H1 (cell line): Measurements from ENCODE around the gene ARL3. TPM values are rescaled to one million over a fixed set of nuclear protein-coding genes. Genes with fewer than 3 reads are reported as not detected.
A peak's percentile ranks its signal among the peaks of the same experiment; 100 is the strongest.

Experiments used
- CTCF ChIA-PET: fragments of 300-600 bp; sonication (Branson Sonifier 250); formaldehyde crosslinking; loops from one replicate; lab custom pipeline; 2021; ENCODE audit not compliant: partially characterized antibody; lab: Charles Lee
- POLR2A ChIA-PET: fragments of 300-600 bp; sonication (Branson Sonifier 250); formaldehyde crosslinking; loops from one replicate; lab custom pipeline; 2021; ENCODE audit warnings: inconsistent platforms; ENCODE audit not compliant: partially characterized antibody; lab: Charles Lee
- DNase-seq, 2 experiments: peaks; one replicate each; pipeline versions ENCODE4 v3.0.0 to v3.0.0-alpha.2; 2010 to 2022; ENCODE audit warnings: low spot score in 2 of 2, low read depth in 1 of 2, mixed read lengths in 1 of 2
- FAIRE-seq: peaks from 2 replicates; lab custom pipeline; 2011; peaks lifted over from hg19 to GRCh38; lab: Jason Lieb, UNC
- H2AFZ ChIP-seq: 2 replicates; pipeline ENCODE4 v1.8.1; 2012; ENCODE audit warnings: low read length, inconsistent platforms
- H2AK5ac ChIP-seq: 2 replicates; pipeline ENCODE4 v1.6.1; 2013; ENCODE audit warnings: low read depth, low read length
- H2BK120ac ChIP-seq: replicated peaks from 2 replicates; pipeline ENCODE3; 2013; ENCODE audit warnings: low read depth, low read length, inconsistent platforms
- H2BK12ac ChIP-seq: 2 replicates; pipeline ENCODE4 v1.6.1; 2013; ENCODE audit warnings: low read depth, low read length
- H2BK15ac ChIP-seq: 2 replicates; pipeline ENCODE4 v1.6.1; 2013; ENCODE audit warnings: low read length
- H2BK20ac ChIP-seq: 2 replicates; pipeline ENCODE4 v1.6.1; 2013; ENCODE audit warnings: low read length
- H2BK5ac ChIP-seq: 2 replicates; pipeline ENCODE4 v1.6.1; 2013; ENCODE audit warnings: low read depth, low read length
- H3K14ac ChIP-seq: 2 replicates; pipeline ENCODE4 v1.6.1; 2013; ENCODE audit warnings: inconsistent platforms; ENCODE audit not compliant: insufficient read length
- H3K18ac ChIP-seq: 2 replicates; pipeline ENCODE4 v1.6.1; 2013; ENCODE audit warnings: low read length; ENCODE audit errors: extremely low read depth
- H3K23ac ChIP-seq: 2 replicates; pipeline ENCODE4 v1.6.1; 2013; ENCODE audit warnings: inconsistent platforms; ENCODE audit not compliant: insufficient read length
- H3K23me2 ChIP-seq: 2 replicates; pipeline ENCODE4 v1.6.1; 2013; ENCODE audit warnings: low read depth, low read length
- H3K27ac ChIP-seq: 2 replicates; pipeline ENCODE4 v1.6.1; 2011; ENCODE audit warnings: low read depth, low read length, inconsistent platforms
- H3K27me3 ChIP-seq, 4 experiments: replicated peaks in 1 of 4; 1 replicate in 1 of 4; 2 replicates in 3 of 4; pipeline versions ENCODE4 v1.6.1 to v1.8.1; 2011 to 2013; ENCODE audit warnings: low read length in 3 of 4, mild to moderate bottlenecking in 3 of 4, inconsistent platforms in 2 of 4, mixed read lengths in 2 of 4, moderate library complexity in 1 of 4; ENCODE audit not compliant: control insufficient read depth in 3 of 4, insufficient read depth in 3 of 4; ENCODE audit errors: extremely low read depth in 1 of 4
- H3K36me3 ChIP-seq, 4 experiments: 2 replicates each; pipeline versions ENCODE4 v1.6.1 to v1.8.1; 2011 to 2013; ENCODE audit warnings: mild to moderate bottlenecking in 4 of 4, low read length in 3 of 4, moderate library complexity in 2 of 4, control low read depth in 1 of 4, inconsistent platforms in 1 of 4; ENCODE audit not compliant: insufficient read depth in 4 of 4, control insufficient read depth in 2 of 4
- H3K4ac ChIP-seq: replicated peaks from 2 replicates; pipeline ENCODE3; 2013; ENCODE audit warnings: low read length, low read depth, mixed read lengths, inconsistent platforms; ENCODE audit not compliant: insufficient read length
- H3K4me1 ChIP-seq, 4 experiments: replicated peaks in 1 of 4; 1 replicate in 1 of 4; 2 replicates in 3 of 4; pipeline versions ENCODE4 v1.6.1 to v1.8.1; 2011 to 2013; ENCODE audit warnings: low read length in 3 of 4, inconsistent platforms in 2 of 4, mixed read lengths in 1 of 4; ENCODE audit not compliant: insufficient read depth in 4 of 4, control insufficient read depth in 3 of 4
- H3K4me2 ChIP-seq, 2 experiments: 2 replicates each; pipeline versions ENCODE4 v1.6.1 to v1.8.1; 2011 to 2013; ENCODE audit warnings: low read depth in 2 of 2, low read length in 2 of 2, control low read depth in 1 of 2, inconsistent platforms in 1 of 2, mild to moderate bottlenecking in 1 of 2; ENCODE audit not compliant: insufficient read depth in 1 of 2
- H3K4me3 ChIP-seq, 4 experiments: fragments of 200-600, 300-600 bp in 1 of 4; sonication (generic), shearing (Covaris generic), sonication (Bioruptor Twin) in 1 of 4; 2 replicates each; pipeline versions ENCODE4 v1.5.1 to v1.8.1; 2011 to 2016; ENCODE audit warnings: low read length in 4 of 4, low read depth in 3 of 4, control low read depth in 2 of 4, inconsistent platforms in 2 of 4, mild to moderate bottlenecking in 2 of 4, mixed read lengths in 1 of 4, moderate library complexity in 1 of 4; ENCODE audit not compliant: insufficient read depth in 2 of 4; ENCODE audit errors: extremely low read depth in 1 of 4
- H3K56ac ChIP-seq: replicated peaks from 2 replicates; pipeline ENCODE3; 2013; ENCODE audit warnings: low read depth, mild to moderate bottlenecking, mixed read lengths, low read length, inconsistent platforms; ENCODE audit not compliant: insufficient read length
- H3K79me1 ChIP-seq: 2 replicates; pipeline ENCODE4 v1.6.1; 2013; ENCODE audit warnings: low read depth, low read length, control low read depth
- H3K79me2 ChIP-seq, 2 experiments: 2 replicates each; pipeline versions ENCODE4 v1.6.1 to v1.8.1; 2012 to 2013; ENCODE audit warnings: low read length in 2 of 2, mild to moderate bottlenecking in 2 of 2, inconsistent platforms in 1 of 2; ENCODE audit not compliant: insufficient read depth in 2 of 2, control insufficient read depth in 1 of 2
- H3K9ac ChIP-seq, 4 experiments: replicated peaks in 1 of 4; 1 replicate in 1 of 4; 2 replicates in 3 of 4; pipeline versions ENCODE4 v1.6.1 to v1.8.1; 2011 to 2013; ENCODE audit warnings: low read depth in 3 of 4, low read length in 3 of 4, control low read depth in 2 of 4, mild to moderate bottlenecking in 2 of 4, moderate library complexity in 2 of 4, inconsistent platforms in 1 of 4; ENCODE audit errors: extremely low read depth in 1 of 4
- H3K9me3 ChIP-seq, 2 experiments: 2 replicates each; pipeline versions ENCODE4 v1.6.1 to v1.8.1; 2012 to 2013; ENCODE audit warnings: mild to moderate bottlenecking in 2 of 2, moderate library complexity in 2 of 2, control low read depth in 1 of 2, inconsistent platforms in 1 of 2, low read depth in 1 of 2, low read length in 1 of 2, mixed read lengths in 1 of 2; ENCODE audit not compliant: insufficient read depth in 2 of 2
- H4K20me1 ChIP-seq, 2 experiments: replicated peaks in 1 of 2; 2 replicates each; pipeline versions ENCODE3 to v1.8.1; 2011 to 2013; ENCODE audit warnings: inconsistent platforms in 2 of 2, low read length in 2 of 2, mild to moderate bottlenecking in 1 of 2; ENCODE audit not compliant: insufficient read depth in 2 of 2, control insufficient read depth in 1 of 2
- H4K5ac ChIP-seq: 2 replicates; pipeline ENCODE4 v1.6.1; 2013; ENCODE audit warnings: low read length, low read depth, mixed read lengths, inconsistent platforms; ENCODE audit not compliant: insufficient read length
- H4K8ac ChIP-seq: 2 replicates; pipeline ENCODE4 v1.8.0; 2013; ENCODE audit warnings: mild to moderate bottlenecking, moderate library complexity, low read length, inconsistent platforms; ENCODE audit not compliant: insufficient read depth; ENCODE audit errors: extremely low read depth
- H4K91ac ChIP-seq: replicated peaks from 2 replicates; pipeline ENCODE3; 2013; ENCODE audit warnings: low read length, mixed read lengths, inconsistent platforms; ENCODE audit not compliant: insufficient read length
- CHD2 ChIP-seq: IDR thresholded peaks from 2 replicates; pipeline ENCODE4 v1.6.1; 2012; ENCODE audit warnings: low read length, improper control_type of control experiment
- RFX5 ChIP-seq: IDR thresholded peaks from 2 replicates; pipeline ENCODE4 v1.6.1; 2011; ENCODE audit warnings: low read depth, low read length, improper control_type of control experiment, borderline replicate concordance
- WGBS, 2 experiments: shearing (Covaris generic) in 1 of 2; methylation state at CpG; one replicate each; pipeline versions ENCODE4 v1.1.6 to v1.1.7; 2013 to 2015; ENCODE audit warnings: low lambda C conversion rate in 2 of 2, mixed read lengths in 2 of 2, inconsistent platforms in 1 of 2, low coverage in 1 of 2, missing lambda C conversion rate in 1 of 2; ENCODE audit not compliant: insufficient replicate concordance in 2 of 2, insufficient coverage in 1 of 2, insufficient read length in 1 of 2; ENCODE audit errors: extremely low coverage in 1 of 2, missing lambda C conversion rate in 1 of 2; 5-methylcytosine and 5-hydroxymethylcytosine counted together
- polyA plus RNA-seq, 7 experiments: library from polyadenylated mRNA; depleted of rRNA in 3 of 7; stranded (reverse) in 5 of 7; unstranded in 2 of 7; fragments of >200 nt in 5 of 7; fragments of 200-250 nt in 2 of 7; gene quantifications; 1 replicate in 5 of 7; 2 replicates in 1 of 7; 4 replicates in 1 of 7; pipeline versions ENCODE4 v1.2.1 to v1.2.3, GENCODE V29; 2011 to 2013; ENCODE audit warnings: missing spikeins in 2 of 7, mixed read lengths in 2 of 7
- total RNA-seq: library from RNA; stranded (reverse); fragmentation: NEBNext Ultra II Directional; extraction: Animal tissue kit (Norgen Biotek cat#: 25700); gene quantifications from 2 replicates; pipeline ENCODE4 v1.2.1, GENCODE V29; 2021

ARL3 gene
- total and polyA plus RNA-seq, 2 of the 8 experiments (the other 6 are each of a cell fraction or from before 2014, with no cell fraction given) = 8.8 to 16.2 TPM

- H3K9ac ChIP-seq = peak overlapping the region in 1 of 4 experiments; percentile 13; a peak in 1 of 7 replicates
- FAIRE-seq (no peak), DNase-seq (no peak)
- 56% methylated on average over 19 of the region's 19 CpGs; no CpG with 5 or more reads in 1 of the 2 experiments for WGBS, 2 experiments
- H4K5ac ChIP-seq = no peak overlapping the region
- H3K9me3 ChIP-seq = no peaks in the 10 kb centered on the region
- no peak overlapping the region for H3K14ac ChIP-seq
- H3K4me1 ChIP-seq = peaks cover 35 to 61% (median 38%) of the 10 kb centered on the region in 4 experiments
- no peak overlapping the region for H4K8ac ChIP-seq
- H4K91ac ChIP-seq = no peak overlapping the region
- no peak overlapping the region for H3K56ac ChIP-seq
- H3K36me3 ChIP-seq = no peaks in the 10 kb centered on the region
- ChIA-PET CTCF (interaction anchor here (0.6 to 13.0 kb wide), 8 partner anchors 10 to 250 kb away, joined by 3 to 102 read pairs (median 14); partner anchors contain the start of genes ARL3, SFXN2 and TRIM8), POLR2A (interaction anchor here (0.7 to 4.2 kb wide), 7 partner anchors 8 to 69 kb away, joined by 3 to 22 read pairs (median 5); partner anchors contain the start of genes ARL3 and SFXN2)
- no peaks in the 10 kb centered on the region for H3K27me3 ChIP-seq
- 0 out of 2 replicates have a peak overlapping the region, but pooled peaks have one; percentile 26 for H2BK20ac ChIP-seq
- 0 out of 2 replicates have a peak overlapping the region, but pooled peaks have one; percentile 2 for H2AFZ ChIP-seq
- no peak for TF ChIP-seq CHD2
- TF ChIP-seq RFX5 = peak; percentile 43; the same call in 1 of the 2 replicates
- no peaks in the 10 kb centered on the region for H3K79me1 ChIP-seq
- peak overlapping the region in 1 of 4 experiments; percentile 35; a peak in 2 of 8 replicates for H3K4me3 ChIP-seq
- H2AK5ac ChIP-seq = no peak overlapping the region
- no peak overlapping the region for H3K23ac ChIP-seq
- H2BK15ac ChIP-seq = no peak overlapping the region
- H2BK12ac ChIP-seq = 0 out of 2 replicates have a peak overlapping the region, but pooled peaks have one; percentile 63
- H3K79me2 ChIP-seq = no peaks in the 10 kb centered on the region
- H3K27ac ChIP-seq = no peak overlapping the region
- H3K23me2 ChIP-seq = no peaks in the 10 kb centered on the region
- H2BK120ac ChIP-seq = no peak overlapping the region
- 0 out of 2 replicates have a peak overlapping the region, but pooled peaks have one; percentile 9 for H3K18ac ChIP-seq
- H4K20me1 ChIP-seq = no peaks in the 10 kb centered on the region
- no peak overlapping the region for H2BK5ac ChIP-seq
- H3K4me2 ChIP-seq = peak overlapping the region; percentile 59 to 64
- no peak overlapping the region for H3K4ac ChIP-seq
These were observed 40.2 kb downstream of the ARL3 start for GRCh38 chr10:102673819-102674511.
